ENCODE measurements around the gene FSD1.

DNA sequence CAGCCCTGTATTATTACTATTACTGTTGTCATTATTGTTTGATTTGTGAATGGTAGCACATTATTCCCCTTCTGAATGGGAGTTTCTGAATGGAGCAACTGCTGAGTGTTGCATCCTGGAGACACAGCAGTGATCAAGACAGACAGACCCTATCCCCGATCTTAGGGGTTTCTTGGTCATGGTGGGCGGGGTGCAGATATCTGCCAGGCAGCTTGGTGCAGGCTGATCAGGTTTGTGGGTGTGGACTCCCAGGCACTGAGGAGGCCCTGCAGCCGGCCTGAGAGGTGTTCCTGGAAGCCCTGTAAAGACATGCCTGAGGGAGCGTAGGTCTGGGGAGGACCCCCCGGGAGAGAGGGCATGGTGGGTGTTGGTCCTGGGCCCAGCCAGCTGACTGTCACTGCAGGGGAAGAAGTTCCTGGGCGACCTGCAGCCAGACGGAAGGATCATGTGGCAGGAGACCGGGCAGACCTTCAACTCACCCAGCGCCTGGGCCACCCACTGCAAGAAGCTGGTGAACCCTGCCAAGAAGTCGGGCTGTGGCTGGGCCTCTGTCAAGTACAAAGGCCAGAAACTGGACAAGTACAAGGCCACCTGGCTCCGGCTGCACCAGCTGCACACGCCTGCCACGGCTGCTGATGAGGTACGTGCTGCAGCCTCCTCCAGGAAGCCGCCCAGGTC, 41.1 kb downstream of the FSD1 start:
- TF ChIP-seq, protein P1, sequence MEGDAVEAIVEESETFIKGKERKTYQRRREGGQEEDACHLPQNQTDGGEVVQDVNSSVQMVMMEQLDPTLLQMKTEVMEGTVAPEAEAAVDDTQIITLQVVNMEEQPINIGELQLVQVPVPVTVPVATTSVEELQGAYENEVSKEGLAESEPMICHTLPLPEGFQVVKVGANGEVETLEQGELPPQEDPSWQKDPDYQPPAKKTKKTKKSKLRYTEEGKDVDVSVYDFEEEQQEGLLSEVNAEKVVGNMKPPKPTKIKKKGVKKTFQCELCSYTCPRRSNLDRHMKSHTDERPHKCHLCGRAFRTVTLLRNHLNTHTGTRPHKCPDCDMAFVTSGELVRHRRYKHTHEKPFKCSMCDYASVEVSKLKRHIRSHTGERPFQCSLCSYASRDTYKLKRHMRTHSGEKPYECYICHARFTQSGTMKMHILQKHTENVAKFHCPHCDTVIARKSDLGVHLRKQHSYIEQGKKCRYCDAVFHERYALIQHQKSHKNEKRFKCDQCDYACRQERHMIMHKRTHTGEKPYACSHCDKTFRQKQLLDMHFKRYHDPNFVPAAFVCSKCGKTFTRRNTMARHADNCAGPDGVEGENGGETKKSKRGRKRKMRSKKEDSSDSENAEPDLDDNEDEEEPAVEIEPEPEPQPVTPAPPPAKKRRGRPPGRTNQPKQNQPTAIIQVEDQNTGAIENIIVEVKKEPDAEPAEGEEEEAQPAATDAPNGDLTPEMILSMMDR (IDR thresholded peaks at IDR 0.05; ENCODE audit: borderline replicate concordance, extremely low read depth, low read length, poor library complexity, severe bottlenecking), result no peak
- TF ChIP-seq EZH2 (IDR thresholded peaks at IDR 0.05; ENCODE audit: borderline replicate concordance, low read depth, low read length, severe bottlenecking), result no peak
